Brain microvascular endothelial cell (primary cell): ENCODE measurements around the gene GDF11.

Experiments
- DNase-seq: peaks from one replicate; pipeline ENCODE4 v3.0.0-alpha.2; 2020
- H3K27ac ChIP-seq: fragments of 250-450 bp; sonication (Bioruptor Pico); 2 replicates; pipeline ENCODE4 v1.5.1; 2020; ENCODE audit warnings: mild to moderate bottlenecking, moderate library complexity
- H3K27me3 ChIP-seq: fragments of 250-450 bp; sonication (Bioruptor Pico); replicated peaks from 2 replicates; pipeline ENCODE4 v1.5.1; 2020; ENCODE audit warnings: mild to moderate bottlenecking
- H3K36me3 ChIP-seq: fragments of 250-450 bp; sonication (Bioruptor Pico); replicated peaks from 2 replicates; pipeline ENCODE4 v1.5.1; 2020; ENCODE audit warnings: mild to moderate bottlenecking
- H3K4me3 ChIP-seq: 2 replicates; pipeline ENCODE4 v1.5.1; 2011; ENCODE audit warnings: low read depth, mild to moderate bottlenecking, control low read depth, low read length, moderate library complexity
- CTCF ChIP-seq: IDR thresholded peaks from 2 replicates; pipeline ENCODE4 v1.5.1; 2011; ENCODE audit warnings: low read depth, mild to moderate bottlenecking, moderate library complexity, low read length, control low read depth, inconsistent platforms; ENCODE audit errors: missing control alignments
- in situ Hi-C: cut with HindIII; loops from 2 replicates; pipeline ENCODE4 v1.10.0; 2017; ENCODE audit warnings: low sequenced_read_pairs, low pct_ligation_motif_present

Gene GDF11

GRCh38 chr12:55705782-55706402, 37.0 kb upstream of the GDF11 start:
- in situ Hi-C loops, result no loop called here
- Histone ChIP-seq H3K4me3 (no peak overlapping the region), H3K36me3 (no peaks in the 10 kb centered on the region), H3K27ac (no peak overlapping the region), H3K27me3 (peaks cover 14% of the 10 kb centered on the region)
- no peak for DNase-seq
- peak; percentile 60 for TF ChIP-seq CTCF

GRCh38 chr12:55706568-55707218, 36.2 kb upstream of the GDF11 start:
- no peaks in the 10 kb centered on the region for H3K36me3 ChIP-seq
- no peak overlapping the region for H3K27ac ChIP-seq
- in situ Hi-C loops, result no loop called here
- TF ChIP-seq CTCF, result no peak
- no peak overlapping the region for H3K4me3 ChIP-seq
- no peak for DNase-seq
- H3K27me3 ChIP-seq, result peaks cover 14% of the 10 kb centered on the region

GRCh38 chr12:55707219-55707671, 35.7 kb upstream of the GDF11 start:
- Histone ChIP-seq H3K4me3 (peak overlapping the region; percentile 51), H3K36me3 (no peaks in the 10 kb centered on the region), H3K27me3 (peaks cover 14% of the 10 kb centered on the region), H3K27ac (no peak overlapping the region)
- in situ Hi-C loops, result no loop called here
- TF ChIP-seq CTCF, result no peak
- DNase-seq, result no peak

- Histone ChIP-seq H3K27me3 (peaks cover 14% of the 10 kb centered on the region), H3K27ac (no peak within 1 kb of the TSS), H3K4me3 (peak within 1 kb of the TSS; percentile 51), H3K36me3 (no peaks in the 10 kb centered on the region)
- no peak for DNase-seq
- in situ Hi-C loops, result no loop called here
- no peak for TF ChIP-seq CTCF
Observed at GRCh38 chr12:55707841-55708694, 34.9 kb upstream of the GDF11 start, which contains the start of gene ITGA7. Gene ITGA7, minus strand, starts transcription at chr12:55707904. Its CDS starts 222 bp downstream, at chr12:55707682.

GRCh38 chr12:55708695-55709233, 34.2 kb upstream of the GDF11 start:
- no peak for DNase-seq
- no peak overlapping the region for H3K4me3 ChIP-seq
- in situ Hi-C loops, result no loop called here
- no peaks in the 10 kb centered on the region for H3K36me3 ChIP-seq
- TF ChIP-seq CTCF, result no peak
- H3K27ac ChIP-seq, result no peak overlapping the region
- H3K27me3 ChIP-seq, result peaks cover 14% of the 10 kb centered on the region
